Measurements from ENCODE around the gene KRT13. TPM values are rescaled to one million over a fixed set of nuclear protein-coding genes. Genes with fewer than 3 reads are reported as not detected.

The KRT13 gene
- total RNA-seq, 4 donors from 2014 or later = 1.5 to 6.4 (median 3.0) TPM

DNA sequence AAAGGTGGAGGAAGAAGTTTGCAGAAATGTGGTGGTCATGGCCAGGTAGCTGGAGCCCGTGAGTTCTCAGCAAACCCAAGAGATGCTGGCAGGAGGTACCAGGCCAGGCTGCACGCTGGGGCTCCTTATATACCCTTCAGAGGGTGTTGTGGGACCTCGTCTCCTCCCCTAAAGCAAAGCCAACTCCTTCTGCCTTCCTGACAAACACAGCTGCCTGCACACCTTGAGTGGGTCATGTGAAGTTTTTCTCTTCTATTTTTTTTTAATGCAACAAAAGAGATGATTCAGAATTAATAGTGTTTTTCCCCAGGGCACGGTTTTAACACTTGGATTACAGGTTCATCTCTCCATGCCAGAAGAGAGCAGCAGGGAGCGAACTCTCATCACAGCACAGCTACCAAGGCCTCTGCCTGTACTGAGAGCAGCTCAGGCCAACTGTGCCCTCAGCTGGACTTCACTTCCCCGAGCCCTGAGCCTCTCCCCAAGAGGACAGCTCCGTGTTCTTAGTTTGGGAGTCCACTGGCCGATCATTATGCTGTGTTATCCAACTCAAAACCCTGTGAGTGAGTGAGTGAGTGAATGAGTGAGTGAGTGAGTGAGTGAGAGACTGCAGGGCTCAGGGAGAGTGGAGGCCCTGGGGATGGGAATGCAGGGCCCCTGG is 13.5 kb upstream of the KRT13 start, which contains the start of gene KRT15:
KRT15 (minus strand) TSS at position 102 of the 661 bp plus-strand sequence; CDS start at position 39, 63 bp downstream.
- intact Hi-C loops (cut with DNase I; ENCODE audit: low total_unique reads) = no loop called here

DNA sequence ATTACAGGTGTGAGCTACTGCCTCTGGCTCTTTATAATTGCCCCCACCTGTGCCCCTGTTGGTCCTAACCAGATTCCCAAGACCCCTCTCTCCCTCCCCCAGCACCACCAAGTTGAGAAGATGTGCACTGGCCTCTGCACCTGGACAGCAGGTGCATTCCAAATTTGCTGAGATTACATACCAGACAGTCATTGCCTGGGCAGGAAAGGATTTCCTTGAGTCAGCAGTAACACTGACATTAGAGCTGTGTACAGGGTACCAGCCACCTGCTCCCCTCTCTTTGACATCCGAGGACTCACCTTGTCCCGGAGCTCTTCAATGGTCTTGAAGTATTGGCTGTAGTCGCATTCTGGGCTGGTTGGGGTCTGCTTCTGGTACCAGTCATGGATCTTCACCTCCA is 12.6 kb upstream of the KRT13 start:
- Histone ChIP-seq H3K27ac (no peak overlapping the region), H3K4me3 (no peak overlapping the region), H3K9me3 (no peaks in the 10 kb centered on the region), H3K27me3 (no peaks in the 10 kb centered on the region), H3K4me1 (no peaks in the 10 kb centered on the region), H3K36me3 (no peaks in the 10 kb centered on the region)
- DNase-seq = no peak
- TF ChIP-seq, protein P1, sequence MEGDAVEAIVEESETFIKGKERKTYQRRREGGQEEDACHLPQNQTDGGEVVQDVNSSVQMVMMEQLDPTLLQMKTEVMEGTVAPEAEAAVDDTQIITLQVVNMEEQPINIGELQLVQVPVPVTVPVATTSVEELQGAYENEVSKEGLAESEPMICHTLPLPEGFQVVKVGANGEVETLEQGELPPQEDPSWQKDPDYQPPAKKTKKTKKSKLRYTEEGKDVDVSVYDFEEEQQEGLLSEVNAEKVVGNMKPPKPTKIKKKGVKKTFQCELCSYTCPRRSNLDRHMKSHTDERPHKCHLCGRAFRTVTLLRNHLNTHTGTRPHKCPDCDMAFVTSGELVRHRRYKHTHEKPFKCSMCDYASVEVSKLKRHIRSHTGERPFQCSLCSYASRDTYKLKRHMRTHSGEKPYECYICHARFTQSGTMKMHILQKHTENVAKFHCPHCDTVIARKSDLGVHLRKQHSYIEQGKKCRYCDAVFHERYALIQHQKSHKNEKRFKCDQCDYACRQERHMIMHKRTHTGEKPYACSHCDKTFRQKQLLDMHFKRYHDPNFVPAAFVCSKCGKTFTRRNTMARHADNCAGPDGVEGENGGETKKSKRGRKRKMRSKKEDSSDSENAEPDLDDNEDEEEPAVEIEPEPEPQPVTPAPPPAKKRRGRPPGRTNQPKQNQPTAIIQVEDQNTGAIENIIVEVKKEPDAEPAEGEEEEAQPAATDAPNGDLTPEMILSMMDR (IDR thresholded peaks at IDR 0.05) = no peak
- no peak for TF ChIP-seq POLR2A (IDR thresholded peaks at IDR 0.05)
- intact Hi-C loops (cut with DNase I; ENCODE audit: low total_unique reads) = no loop called here

More for the DNA sequence above, 13.5 kb upstream of the KRT13 start, which contains the start of gene KRT15:
- no peaks in the 10 kb centered on the region for H3K4me1 ChIP-seq
- H3K9me3 ChIP-seq = no peaks in the 10 kb centered on the region
- H3K27ac ChIP-seq = no peak within 1 kb of the TSS
- TF ChIP-seq POLR2A (IDR thresholded peaks at IDR 0.05) = no peak
- TF ChIP-seq, protein P1 (IDR thresholded peaks at IDR 0.05) = no peak
- H3K27me3 ChIP-seq = no peaks in the 10 kb centered on the region
- no peaks in the 10 kb centered on the region for H3K36me3 ChIP-seq
- no peak within 1 kb of the TSS for H3K4me3 ChIP-seq
- no peak for DNase-seq

GRCh38 chr17:41516830-41517283 is 11.4 kb upstream of the KRT13 start:
- DNase-seq = no peak
- Histone ChIP-seq H3K27me3 (no peaks in the 10 kb centered on the region), H3K4me1 (no peaks in the 10 kb centered on the region), H3K36me3 (no peaks in the 10 kb centered on the region), H3K9me3 (no peaks in the 10 kb centered on the region), H3K4me3 (no peak overlapping the region), H3K27ac (no peak overlapping the region)
- intact Hi-C loops (cut with DNase I; ENCODE audit: low total_unique reads) = no loop called here
- TF ChIP-seq POLR2A (IDR thresholded peaks at IDR 0.05) = no peak
- TF ChIP-seq, protein P1 (IDR thresholded peaks at IDR 0.05) = no peak

GRCh38 chr17:41516147-41516829 is 10.9 kb upstream of the KRT13 start:
- no peak overlapping the region for H3K4me3 ChIP-seq

More at GRCh38 chr17:41516147-41516829, 10.9 kb upstream of the KRT13 start:
- TF ChIP-seq POLR2A (IDR thresholded peaks at IDR 0.05) = no peak
- TF ChIP-seq, protein P1 (IDR thresholded peaks at IDR 0.05) = no peak
- DNase-seq = no peak
- no peaks in the 10 kb centered on the region for H3K27me3 ChIP-seq
- intact Hi-C loops (cut with DNase I; ENCODE audit: low total_unique reads) = no loop called here
- H3K9me3 ChIP-seq = no peaks in the 10 kb centered on the region
- H3K36me3 ChIP-seq = no peaks in the 10 kb centered on the region
- no peaks in the 10 kb centered on the region for H3K4me1 ChIP-seq
- H3K27ac ChIP-seq = no peak overlapping the region

All from uterus (tissue), 4 donors.